ENCODE data around the gene DPT. TPM values are rescaled to one million over a fixed set of nuclear protein-coding genes. Genes with fewer than 3 reads are reported as not detected.

DPT gene
- total and polyA plus RNA-seq, 2 donors (not counting 3 experiments of a cell fraction or from before 2014, with no cell fraction given), result not detected

DNA sequence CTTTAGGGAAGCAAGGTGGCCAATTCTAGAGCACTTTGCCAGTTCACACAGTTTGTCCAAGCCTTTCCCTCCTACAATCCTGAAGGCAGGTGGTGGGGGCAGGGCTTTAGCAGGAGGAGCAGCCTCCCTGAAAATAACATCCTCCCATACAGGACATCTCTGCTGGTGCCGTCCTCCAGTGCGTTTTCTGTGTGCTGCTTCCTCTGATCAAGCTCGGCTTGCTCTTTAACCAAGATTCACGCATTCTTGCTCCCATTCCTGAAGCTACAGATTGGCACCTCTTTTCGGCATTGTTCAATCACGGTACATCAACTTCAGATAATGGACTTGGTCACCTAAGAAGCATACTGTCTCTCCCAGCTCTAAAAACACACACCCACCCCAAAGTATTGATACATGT, 7.5 kb upstream of the DPT start:
- Histone ChIP-seq H3K79me2 (ENCODE audit: control insufficient read depth, insufficient read depth, low read length) (no peaks in the 10 kb centered on the region), H3K27me3 (ENCODE audit: control insufficient read depth in 2 of 2, insufficient read depth in 2 of 2, low read length in 2 of 2) (no peaks in the 10 kb centered on the region), H2AFZ (ENCODE audit: low read depth, low read length) (no peak overlapping the region), H3K9me3 (replicated peaks; ENCODE audit: control insufficient read depth, insufficient read depth, low read length) (no peaks in the 10 kb centered on the region), H3K9ac (replicated peaks; ENCODE audit: extremely low read depth, insufficient read depth, low read length) (no peak overlapping the region), H3K4me2 (ENCODE audit: insufficient read depth, low read length) (no peak overlapping the region), H3K36me3 (ENCODE audit: control insufficient read depth in 2 of 2, extremely low read depth in 1 of 2, insufficient read depth in 2 of 2, low read length in 2 of 2) (no peaks in the 10 kb centered on the region), H3K4me3 (replicated peaks in 1 of 3; ENCODE audit: insufficient read depth in 1 of 3, low read depth in 1 of 3, low read length in 3 of 3) (no peak overlapping the region), H3K9me1 (replicated peaks; ENCODE audit: control insufficient read depth, extremely low read depth, insufficient read depth, low read length) (no peaks in the 10 kb centered on the region), H3K27ac (ENCODE audit: insufficient read depth, low read depth, low read length) (no peak overlapping the region), H4K20me1 (replicated peaks; ENCODE audit: control insufficient read depth, extremely low read depth, insufficient read depth, low read length) (no peaks in the 10 kb centered on the region), H3K4me1 (ENCODE audit: control insufficient read depth, extremely low read depth, insufficient read depth, low read length) (no peaks in the 10 kb centered on the region)
- no peak for FAIRE-seq
- intact Hi-C loops (cut with micrococcal nuclease) (no loop called here), dilution Hi-C loops (cut with MboI; ENCODE audit: extremely low pct_ligation_motif_present, low sequenced_read_pairs) (no loop called here)
- DNase-seq (ENCODE audit: low read depth, low spot score), result no peak
- POLR2A ChIA-PET, result no interaction called here
- BruUV-seq (replicated peaks), result no TSS peak
- TF ChIP-seq JUN (IDR thresholded peaks at IDR 0.05; ENCODE audit: borderline replicate concordance, insufficient read depth, insufficient read length, low read depth), result no peak
- TF ChIP-seq, protein P1, sequence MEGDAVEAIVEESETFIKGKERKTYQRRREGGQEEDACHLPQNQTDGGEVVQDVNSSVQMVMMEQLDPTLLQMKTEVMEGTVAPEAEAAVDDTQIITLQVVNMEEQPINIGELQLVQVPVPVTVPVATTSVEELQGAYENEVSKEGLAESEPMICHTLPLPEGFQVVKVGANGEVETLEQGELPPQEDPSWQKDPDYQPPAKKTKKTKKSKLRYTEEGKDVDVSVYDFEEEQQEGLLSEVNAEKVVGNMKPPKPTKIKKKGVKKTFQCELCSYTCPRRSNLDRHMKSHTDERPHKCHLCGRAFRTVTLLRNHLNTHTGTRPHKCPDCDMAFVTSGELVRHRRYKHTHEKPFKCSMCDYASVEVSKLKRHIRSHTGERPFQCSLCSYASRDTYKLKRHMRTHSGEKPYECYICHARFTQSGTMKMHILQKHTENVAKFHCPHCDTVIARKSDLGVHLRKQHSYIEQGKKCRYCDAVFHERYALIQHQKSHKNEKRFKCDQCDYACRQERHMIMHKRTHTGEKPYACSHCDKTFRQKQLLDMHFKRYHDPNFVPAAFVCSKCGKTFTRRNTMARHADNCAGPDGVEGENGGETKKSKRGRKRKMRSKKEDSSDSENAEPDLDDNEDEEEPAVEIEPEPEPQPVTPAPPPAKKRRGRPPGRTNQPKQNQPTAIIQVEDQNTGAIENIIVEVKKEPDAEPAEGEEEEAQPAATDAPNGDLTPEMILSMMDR (IDR thresholded peaks at IDR 0.05; ENCODE audit: extremely low read depth in 1 of 2, insufficient read depth in 1 of 2, low read depth in 1 of 2, low read length in 2 of 2), result no peak
- CTCF ChIA-PET, result no interaction called here

DNA sequence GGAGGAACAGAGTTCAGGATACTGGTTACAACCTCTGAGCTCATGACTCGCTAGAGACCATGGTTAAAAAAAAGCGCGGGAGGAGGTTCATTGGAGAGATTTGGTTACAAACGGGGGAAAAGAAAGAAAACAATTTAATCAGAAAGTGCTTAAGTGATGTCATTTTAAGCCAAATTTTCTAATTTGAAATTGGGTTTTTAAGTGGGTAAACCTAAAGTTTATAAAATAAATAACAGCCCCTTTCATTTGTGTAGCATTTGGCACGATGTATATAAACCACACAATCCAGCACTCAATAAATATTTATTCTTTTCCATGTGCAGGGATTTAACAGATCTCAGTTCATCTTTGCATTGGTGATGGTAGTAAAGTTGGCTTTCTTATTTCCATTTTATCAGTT, 7.0 kb upstream of the DPT start:
- no peak for FAIRE-seq
- no TSS peak for BruUV-seq (replicated peaks)
- no peaks in the 10 kb centered on the region for H4K20me1 ChIP-seq (replicated peaks; ENCODE audit: control insufficient read depth, extremely low read depth, insufficient read depth, low read length)
- no peak overlapping the region for H2AFZ ChIP-seq (ENCODE audit: low read depth, low read length)
- no peaks in the 10 kb centered on the region for H3K4me1 ChIP-seq (ENCODE audit: control insufficient read depth, extremely low read depth, insufficient read depth, low read length)
- no peak overlapping the region for H3K9ac ChIP-seq (replicated peaks; ENCODE audit: extremely low read depth, insufficient read depth, low read length)
- no peak overlapping the region for H3K4me3 ChIP-seq (replicated peaks in 1 of 3; ENCODE audit: insufficient read depth in 1 of 3, low read depth in 1 of 3, low read length in 3 of 3)
- H3K9me1 ChIP-seq (replicated peaks; ENCODE audit: control insufficient read depth, extremely low read depth, insufficient read depth, low read length), result no peaks in the 10 kb centered on the region
- ChIA-PET CTCF (interaction anchor here (1.2 kb wide), 1 partner anchor 612 kb away, joined by 13 read pairs; no protein-coding TSS in a partner anchor), POLR2A (no interaction called here)
- no peak overlapping the region for H3K4me2 ChIP-seq (ENCODE audit: insufficient read depth, low read length)
- TF ChIP-seq POLR2AphosphoS5 (IDR thresholded peaks at IDR 0.05; ENCODE audit: insufficient read depth, low read depth, low read length), result no peak
- TF ChIP-seq, protein P1 (IDR thresholded peaks at IDR 0.05; ENCODE audit: extremely low read depth in 1 of 2, insufficient read depth in 1 of 2, low read depth in 1 of 2, low read length in 2 of 2), result no peak
- H3K27me3 ChIP-seq (ENCODE audit: control insufficient read depth in 2 of 2, insufficient read depth in 2 of 2, low read length in 2 of 2), result no peaks in the 10 kb centered on the region
- no peak for DNase-seq (ENCODE audit: low read depth, low spot score)
- intact Hi-C loops (cut with micrococcal nuclease), result no loop called here
- H3K36me3 ChIP-seq (ENCODE audit: control insufficient read depth in 2 of 2, extremely low read depth in 1 of 2, insufficient read depth in 2 of 2, low read length in 2 of 2), result no peaks in the 10 kb centered on the region
- H3K79me2 ChIP-seq (ENCODE audit: control insufficient read depth, insufficient read depth, low read length), result no peaks in the 10 kb centered on the region
- dilution Hi-C loops (cut with MboI; ENCODE audit: extremely low pct_ligation_motif_present, low sequenced_read_pairs), result no loop called here
- H3K27ac ChIP-seq (ENCODE audit: insufficient read depth, low read depth, low read length), result no peak overlapping the region
- no peaks in the 10 kb centered on the region for H3K9me3 ChIP-seq (replicated peaks; ENCODE audit: control insufficient read depth, insufficient read depth, low read length)
